Inferior parietal cortex (tissue), 1 donor: Measurements from ENCODE around the gene P2RY14.

Source experiments
- DNase-seq: peaks from one replicate; pipeline ENCODE4 v3.0.0-alpha.2; 2016; ENCODE audit errors: extremely low spot score

P2RY14 gene

GRCh38 chr3:151216641-151217607 is 61.4 kb downstream of the P2RY14 start:
- no peak for DNase-seq

GRCh38 chr3:151214459-151214858 is 63.9 kb downstream of the P2RY14 start:
- DNase-seq, result no peak

GRCh38 chr3:151213881-151214280 is 64.5 kb downstream of the P2RY14 start:
- no peak for DNase-seq

- no peak for DNase-seq
These were observed 65.2 kb downstream of the P2RY14 start for GRCh38 chr3:151213151-151213550.

- DNase-seq, result no peak
These were observed 67.5 kb downstream of the P2RY14 start for GRCh38 chr3:151210676-151211381.

GRCh38 chr3:151209654-151210053 is 68.7 kb downstream of the P2RY14 start:
- no peak for DNase-seq

GRCh38 chr3:151206201-151206600 is 72.1 kb downstream of the P2RY14 start:
- DNase-seq, result no peak

- no peak for DNase-seq
These were observed 72.9 kb downstream of the P2RY14 start for GRCh38 chr3:151205482-151205881.

- DNase-seq, result no peak
These were observed 73.6 kb downstream of the P2RY14 start for GRCh38 chr3:151204530-151205402.

GRCh38 chr3:151203051-151203420 is 75.3 kb downstream of the P2RY14 start, which contains the start of gene GPR171:
Gene GPR171, minus strand, starts transcription at chr3:151203216. Its CDS starts 3,830 bp downstream, at chr3:151199386.
- no peak for DNase-seq

GRCh38 chr3:151201051-151201730 is 77.2 kb downstream of the P2RY14 start:
- no peak for DNase-seq

GRCh38 chr3:151200586-151200985 is 77.8 kb downstream of the P2RY14 start:
- no peak for DNase-seq

GRCh38 chr3:151199554-151200438 is 78.5 kb downstream of the P2RY14 start:
- DNase-seq, result no peak

GRCh38 chr3:151198849-151199248 is 79.5 kb downstream of the P2RY14 start:
- DNase-seq, result no peak

- no peak for DNase-seq
These were observed 80.2 kb downstream of the P2RY14 start for GRCh38 chr3:151197981-151198767.

GRCh38 chr3:151197228-151197627 is 81.1 kb downstream of the P2RY14 start:
- no peak for DNase-seq

GRCh38 chr3:151196434-151196833 is 81.9 kb downstream of the P2RY14 start:
- DNase-seq, result no peak

GRCh38 chr3:151195826-151196225 is 82.5 kb downstream of the P2RY14 start:
- DNase-seq, result no peak

GRCh38 chr3:151192545-151192944 is 85.8 kb downstream of the P2RY14 start:
- no peak for DNase-seq
